GM12892 (cell line): Measurements from ENCODE around the gene ST7.
"Not testable (repeated sequence)": the region's sequence is repeated elsewhere in the genome, so short reads cannot be mapped to it uniquely, and the experiment has no call there.

Source experiments
- POLR2A ChIP-seq: IDR thresholded peaks from 2 replicates; pipeline ENCODE4 v1.6.1; 2011; ENCODE audit warnings: low read depth, low read length, control low read depth
- POLR2AphosphoS5 ChIP-seq: IDR thresholded peaks from 2 replicates; pipeline ENCODE4 v1.6.1; 2011; ENCODE audit warnings: low read depth, low read length, control low read depth

- TF ChIP-seq POLR2AphosphoS5, POLR2A: not testable (repeated sequence)
Measured at GRCh38 chr7:117030346-117030745, 77.0 kb downstream of the ST7 start.
